Mononuclear cell (primary cell): ENCODE measurements around the gene ITPKB. TPM values are rescaled to one million over a fixed set of nuclear protein-coding genes. Genes with fewer than 3 reads are reported as not detected.

Source experiments
- total RNA-seq: library from RNA; depleted of rRNA; stranded (reverse); fragments of >200 nt; gene quantifications from one replicate; pipeline ENCODE4 v1.2.3, GENCODE V29; 2012

The ITPKB gene
- total RNA-seq, 1 donor: 235 TPM

Other genes with a start within 250 kb of the ITPKB start
- gene STUM, start 190.5 kb downstream of the ITPKB start, total RNA-seq: not detected
- 2.9 TPM for gene PSEN2, start 131.3 kb upstream of the ITPKB start, total RNA-seq
- 37.2 TPM for gene COQ8A, start 201.0 kb upstream of the ITPKB start, total RNA-seq